SKM-1 treated with dmso at 0.1 percent for 144 hours (cell line): ENCODE results near the gene PEX12.
A peak's percentile ranks its signal among the peaks of the same experiment; 100 is the strongest.
"Not testable (repeated sequence)": the region's sequence is repeated elsewhere in the genome, so short reads cannot be mapped to it uniquely, and the experiment has no call there.

Experiments used
- DNase-seq: peaks from one replicate; lab custom pipeline; 2025; ENCODE audit not compliant: unreplicated experiment; lab: John Stamatoyannopoulos, UW

The PEX12 gene

DNA sequence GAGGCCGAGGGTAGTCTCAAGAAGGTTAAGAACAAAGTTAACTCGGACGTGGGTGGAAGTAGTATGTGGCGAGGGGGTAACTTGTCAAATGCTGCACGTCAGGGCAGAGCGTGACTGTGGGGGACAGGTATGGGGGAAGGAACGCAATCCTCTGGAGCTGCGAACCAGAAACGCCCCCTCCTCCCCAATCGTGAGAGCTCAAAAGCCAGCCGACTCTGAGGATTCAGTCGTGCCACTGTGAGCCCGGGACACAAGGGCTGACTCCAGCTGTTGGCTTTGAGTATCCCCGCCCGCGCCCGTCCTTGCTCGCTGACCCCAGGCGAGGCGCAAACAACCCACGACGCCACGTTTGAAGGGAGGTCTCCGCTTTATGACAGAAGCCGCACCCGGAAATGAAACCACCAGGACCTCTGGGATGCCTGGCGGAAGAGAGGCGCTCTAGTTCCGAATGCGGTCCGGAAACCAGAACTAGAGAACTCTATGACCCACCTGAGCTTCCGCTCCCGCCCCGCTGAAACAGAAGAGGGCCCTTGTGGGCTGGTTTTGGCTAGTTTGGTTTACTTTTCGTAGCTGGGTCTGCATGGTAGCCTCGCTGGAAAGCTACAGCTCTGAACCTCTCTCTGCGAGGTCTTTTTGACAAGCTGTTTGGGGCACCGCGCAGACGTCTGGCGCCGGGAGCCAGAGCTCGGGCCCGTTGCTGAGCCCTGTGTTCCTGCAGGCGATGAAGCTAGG, at the start of gene PEX12:
Gene PEX12, minus strand, starts transcription at position 375 of the 732 bp plus-strand sequence. CDS start 550 bp downstream, outside the sequence.
- peak; percentile 70 for DNase-seq

DNA sequence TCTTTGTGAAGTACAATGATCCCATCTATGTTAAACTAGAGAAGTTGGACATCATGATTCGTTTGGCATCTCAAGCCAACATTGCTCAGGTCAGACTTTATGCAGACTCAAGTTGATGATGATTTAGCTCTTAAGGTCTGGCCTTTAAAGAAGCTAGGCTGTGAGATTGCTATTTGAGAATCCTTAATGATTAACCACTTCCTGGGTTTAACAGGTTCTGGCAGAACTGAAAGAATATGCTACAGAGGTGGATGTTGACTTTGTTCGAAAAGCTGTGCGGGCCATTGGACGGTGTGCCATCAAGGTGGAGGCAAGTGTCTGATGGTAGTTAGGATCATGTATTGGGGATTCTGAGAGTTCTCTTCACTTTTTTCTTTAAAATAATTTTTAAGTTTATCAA, 49.0 kb upstream of the PEX12 start:
- no peak for DNase-seq

DNA sequence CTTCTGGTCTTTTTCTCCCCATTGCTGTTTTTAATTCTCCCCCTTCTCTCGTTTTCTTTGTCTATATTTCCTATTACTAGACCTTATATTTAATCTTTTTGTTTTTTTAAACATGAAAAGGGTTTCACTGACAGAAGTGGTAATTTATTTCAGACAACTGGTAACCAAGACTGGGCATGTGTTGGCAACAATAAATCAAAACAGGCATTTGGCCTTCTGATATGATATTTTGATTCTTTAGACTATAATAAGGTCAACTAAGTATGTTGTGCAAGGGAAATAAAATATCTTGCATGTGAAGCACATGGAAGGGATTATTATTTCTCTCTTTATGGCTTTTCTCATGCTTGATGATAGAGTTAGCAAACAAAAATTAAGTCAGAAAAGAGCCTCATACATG, 43.4 kb upstream of the PEX12 start:
- DNase-seq: no peak

DNA sequence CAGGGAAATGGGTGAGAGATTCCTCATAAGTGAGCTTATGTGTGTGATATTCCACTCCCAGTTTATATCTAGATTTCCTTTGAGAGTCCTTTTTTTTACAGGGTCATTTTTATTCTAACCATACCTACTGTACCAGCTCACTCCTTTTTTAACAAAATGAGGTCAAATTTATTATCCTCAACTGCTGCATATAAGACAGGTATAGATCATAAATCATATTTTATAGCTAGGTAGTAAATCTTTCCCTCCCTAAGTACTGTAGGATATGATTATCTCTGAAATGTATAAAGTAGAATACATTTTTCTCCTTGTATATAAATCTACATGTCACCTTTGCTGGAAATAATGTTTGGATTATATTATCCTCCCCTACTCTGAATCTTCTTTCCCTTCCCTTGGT, 40.3 kb upstream of the PEX12 start:
- no peak for DNase-seq

DNA sequence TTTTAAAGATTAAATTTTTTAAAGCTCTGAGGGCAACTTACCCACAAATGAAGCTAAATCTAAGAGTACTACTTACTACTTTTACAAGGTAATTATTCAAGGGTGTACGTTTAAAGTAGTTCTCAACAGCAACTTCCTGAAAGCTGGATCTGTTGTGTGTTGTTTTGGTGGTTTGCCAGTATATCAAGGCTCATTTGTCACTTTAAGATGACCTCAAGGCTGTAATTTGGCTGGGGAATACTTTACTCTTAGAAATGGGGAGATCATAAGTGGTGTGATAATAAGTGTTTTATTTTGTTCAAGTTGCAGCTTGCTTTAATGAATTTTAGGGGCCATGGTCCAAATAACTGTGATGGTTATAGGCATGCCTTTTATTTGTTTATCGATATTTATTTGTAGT, 39.1 kb upstream of the PEX12 start:
- DNase-seq: no peak

DNA sequence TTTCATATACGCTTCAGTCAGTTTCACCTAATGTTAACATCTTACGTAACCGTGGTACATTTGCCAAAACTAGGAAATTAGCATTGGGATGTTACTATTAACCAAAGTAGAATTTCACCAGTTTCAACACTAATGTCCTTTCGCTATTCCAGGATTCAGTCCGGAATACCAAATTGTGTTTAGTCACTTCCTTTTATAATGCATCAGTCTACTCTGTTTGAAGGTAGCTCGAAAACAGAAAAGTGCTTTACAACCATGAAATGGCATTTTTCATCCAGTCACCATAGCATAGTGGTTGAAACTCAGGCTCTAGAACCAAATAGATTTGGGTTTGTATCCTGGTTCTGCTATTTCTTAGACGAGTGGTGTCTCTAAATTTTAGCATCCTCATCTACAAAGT, 38.2 kb upstream of the PEX12 start:
- DNase-seq: no peak

DNA sequence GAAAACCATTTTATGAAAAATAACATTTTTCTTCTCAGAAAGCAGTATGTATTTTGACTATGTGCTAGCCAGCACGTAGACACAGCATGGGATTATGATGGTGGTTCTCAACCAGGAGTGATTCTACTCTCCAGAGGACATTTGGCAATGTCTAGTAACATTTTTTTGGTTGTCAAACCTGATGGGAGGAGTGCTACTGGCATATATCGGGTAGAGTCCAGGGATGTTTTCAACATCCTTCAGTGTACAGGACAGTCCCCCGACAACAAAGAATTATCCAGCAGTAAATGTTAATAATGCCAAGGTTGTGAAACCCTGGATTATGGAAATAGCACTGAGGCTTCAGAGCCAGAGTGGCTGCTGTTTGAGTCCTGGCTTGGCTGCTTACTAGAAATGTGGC, 36.4 kb upstream of the PEX12 start:
- DNase-seq: no peak

DNA sequence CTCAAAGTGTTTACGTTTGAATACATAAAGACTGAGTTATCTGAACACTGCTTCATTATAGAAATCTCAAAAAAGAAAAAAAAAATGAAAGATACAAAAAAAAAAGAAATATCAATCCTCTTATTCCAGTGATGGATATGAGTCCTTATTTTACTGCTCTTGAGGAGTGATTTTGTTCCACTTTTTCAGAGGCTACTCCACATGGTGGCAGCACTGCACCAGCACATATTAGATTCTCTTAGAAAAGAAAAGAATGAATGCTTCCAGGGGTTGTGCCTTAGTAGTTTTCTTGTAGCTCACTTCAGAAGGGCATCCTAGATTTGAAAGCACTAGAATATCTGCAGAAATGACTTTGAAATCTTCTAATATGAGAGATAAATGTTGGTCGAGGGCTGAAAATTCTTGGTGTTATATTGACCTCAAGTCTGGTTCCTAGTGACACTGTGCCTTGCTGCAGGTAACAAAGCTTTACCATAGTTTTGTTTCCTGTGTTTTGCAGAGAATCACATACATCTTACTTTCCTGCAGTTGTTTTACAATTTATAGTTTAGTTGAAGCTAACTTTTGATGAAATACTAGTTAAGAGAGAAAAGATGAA, 34.7 kb upstream of the PEX12 start:
- DNase-seq: peak; percentile 17

DNA sequence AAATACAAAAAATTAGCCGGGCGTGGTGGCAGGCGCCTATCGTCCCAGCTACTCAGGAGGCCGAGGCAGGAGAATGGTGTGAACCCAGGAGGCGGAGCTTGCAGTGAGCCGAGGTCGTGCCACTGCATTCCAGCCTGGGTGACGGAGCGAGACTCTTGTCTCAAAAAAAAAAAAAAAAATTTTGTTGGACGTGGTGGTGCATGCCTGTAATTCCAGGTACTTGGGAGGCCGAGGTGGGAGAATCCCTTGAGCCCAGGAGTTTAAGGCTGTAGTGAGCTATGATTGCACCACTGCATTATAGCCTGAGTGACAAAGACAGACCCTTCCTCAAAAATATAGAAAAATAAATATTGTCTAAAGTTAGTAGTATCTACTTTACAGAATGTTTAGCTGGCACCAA, 32.4 kb upstream of the PEX12 start:
- DNase-seq: not testable (repeated sequence)

DNA sequence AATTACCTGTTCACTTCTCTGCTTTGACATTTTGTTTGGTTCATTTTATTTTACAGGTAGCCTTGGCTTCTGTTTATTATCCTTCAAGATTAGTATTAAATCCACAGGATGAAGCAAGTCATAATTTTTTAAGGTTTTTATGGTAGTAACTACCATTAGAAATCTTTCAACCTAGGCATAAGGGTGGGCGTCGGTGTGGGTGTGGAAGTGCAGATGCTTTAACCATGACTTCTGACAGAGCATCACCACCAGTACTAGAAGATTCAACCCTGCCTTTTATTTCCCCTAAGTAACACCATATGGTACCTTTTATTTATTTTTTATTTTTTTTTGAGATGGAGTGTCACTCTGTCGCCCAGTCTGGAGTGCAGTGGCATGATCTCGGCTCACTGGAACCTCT, 31.5 kb upstream of the PEX12 start:
- no peak for DNase-seq

DNA sequence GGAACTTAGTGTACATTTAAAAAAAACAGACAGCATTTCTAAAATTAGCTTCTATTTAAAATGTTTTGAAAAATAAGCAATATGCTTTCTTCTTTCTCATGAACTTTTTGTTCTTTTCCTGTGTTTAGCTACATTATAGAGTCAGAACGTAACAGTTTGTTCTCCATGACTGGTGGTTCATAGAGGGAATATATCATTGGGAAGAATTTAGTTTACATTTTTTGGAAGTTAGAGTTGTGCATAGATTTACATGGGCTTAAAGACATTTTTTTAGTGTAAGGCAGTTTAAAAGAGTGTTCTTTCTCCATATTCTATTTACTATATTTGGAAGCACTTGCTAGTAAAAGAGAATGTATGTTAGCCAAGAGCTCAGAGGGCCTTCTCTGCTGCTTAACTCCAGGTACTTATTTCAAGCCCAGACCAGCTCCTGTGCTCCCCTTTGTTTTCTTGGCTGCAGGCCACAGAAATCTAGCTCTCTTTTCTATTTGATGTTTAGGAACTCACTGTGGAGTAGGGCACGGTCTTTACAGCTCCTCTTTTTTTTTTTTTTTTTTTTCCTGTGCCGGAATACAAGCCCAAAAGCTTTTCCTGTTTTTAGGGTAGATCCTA, 29.0 kb upstream of the PEX12 start:
- DNase-seq: no peak

DNA sequence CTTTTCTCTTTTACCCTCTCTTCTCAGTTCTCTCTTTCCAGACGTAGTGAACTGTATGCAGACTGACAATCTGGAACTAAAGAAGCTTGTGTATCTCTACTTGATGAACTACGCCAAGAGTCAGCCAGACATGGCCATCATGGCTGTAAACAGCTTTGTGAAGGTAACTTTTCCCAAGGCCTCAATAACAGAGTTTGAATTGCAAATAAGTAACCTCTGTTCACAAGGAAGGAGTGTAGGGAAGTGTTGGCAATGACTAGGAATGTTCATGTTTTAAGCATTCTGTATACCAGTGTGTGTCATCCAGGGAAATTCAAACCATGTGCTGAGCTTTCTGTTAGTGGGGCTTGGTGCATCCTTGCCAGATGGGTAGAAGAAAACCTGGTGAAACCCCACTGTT, 27.3 kb upstream of the PEX12 start:
- no peak for DNase-seq

DNA sequence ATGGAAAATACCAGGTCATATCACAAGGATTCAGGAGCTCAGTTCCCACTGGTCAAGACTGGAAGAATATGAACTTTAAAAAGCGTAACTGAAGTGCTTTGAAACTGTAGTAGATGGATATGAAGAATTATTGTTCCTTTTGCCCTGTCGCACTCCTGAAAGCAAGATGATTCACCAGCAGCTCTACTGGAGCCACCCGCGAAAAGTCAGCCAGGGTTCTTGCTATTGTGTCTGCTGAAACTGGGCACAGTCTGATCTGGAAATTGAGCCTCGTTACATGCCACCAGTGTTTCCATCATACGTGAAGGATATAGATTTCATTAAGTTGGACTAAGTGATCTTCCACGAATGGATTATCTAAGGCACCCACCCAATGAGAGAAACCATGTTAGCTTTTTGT, 25.3 kb upstream of the PEX12 start:
- DNase-seq: no peak

DNA sequence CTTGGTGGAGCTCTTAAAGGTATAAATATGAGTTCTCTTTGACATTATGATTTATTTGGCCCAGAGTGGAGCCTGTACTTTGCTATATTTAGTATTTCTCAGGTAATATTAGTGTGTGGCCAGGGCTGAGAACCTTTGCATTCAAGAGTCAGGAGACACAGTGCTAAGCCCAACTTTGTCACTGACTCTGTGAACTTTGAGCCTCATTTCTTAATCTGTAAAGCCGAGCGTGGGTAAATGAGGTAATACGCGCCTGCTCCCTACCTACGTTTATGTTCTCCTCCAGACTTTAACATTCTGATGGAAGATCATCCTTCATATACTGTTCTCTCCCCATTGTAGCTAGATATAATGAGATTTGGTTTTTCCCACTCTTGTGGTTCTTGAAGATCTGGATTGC, 19.2 kb upstream of the PEX12 start:
- no peak for DNase-seq

DNA sequence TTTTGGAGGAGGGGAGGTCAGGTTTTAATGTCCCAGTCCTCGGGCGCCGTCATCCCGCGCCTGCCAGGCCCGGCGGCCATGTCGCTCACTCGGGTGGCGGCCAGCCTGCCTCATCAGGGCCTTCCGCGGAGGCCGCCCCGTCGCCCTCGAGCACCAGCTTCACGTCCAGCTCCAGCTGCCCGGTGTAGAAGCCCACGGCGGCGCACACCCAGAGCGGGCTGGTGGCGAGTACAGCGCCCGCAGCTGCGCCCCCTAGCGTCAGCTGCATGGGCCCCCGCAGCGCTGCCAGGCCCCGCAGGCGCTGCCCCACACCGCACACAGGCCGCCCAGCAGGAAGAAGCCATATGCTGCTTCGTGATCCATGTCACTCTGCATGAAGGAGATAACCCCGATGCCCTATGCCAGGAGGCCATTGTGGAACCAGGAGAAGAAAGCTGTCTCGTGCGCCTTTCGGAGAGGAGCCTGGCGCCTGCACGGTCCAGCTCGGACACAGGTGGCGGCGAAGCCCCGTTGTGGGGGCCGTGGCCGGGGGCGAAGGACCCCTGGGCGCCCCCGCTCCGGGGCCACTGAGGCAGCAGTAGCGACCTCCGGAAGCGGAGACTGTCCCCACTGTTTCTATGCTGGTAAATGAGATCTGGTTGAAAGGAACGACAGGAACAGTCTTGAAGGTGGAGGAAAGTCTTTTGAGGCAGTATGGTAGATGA, 18.3 kb upstream of the PEX12 start:
- no peak for DNase-seq

DNA sequence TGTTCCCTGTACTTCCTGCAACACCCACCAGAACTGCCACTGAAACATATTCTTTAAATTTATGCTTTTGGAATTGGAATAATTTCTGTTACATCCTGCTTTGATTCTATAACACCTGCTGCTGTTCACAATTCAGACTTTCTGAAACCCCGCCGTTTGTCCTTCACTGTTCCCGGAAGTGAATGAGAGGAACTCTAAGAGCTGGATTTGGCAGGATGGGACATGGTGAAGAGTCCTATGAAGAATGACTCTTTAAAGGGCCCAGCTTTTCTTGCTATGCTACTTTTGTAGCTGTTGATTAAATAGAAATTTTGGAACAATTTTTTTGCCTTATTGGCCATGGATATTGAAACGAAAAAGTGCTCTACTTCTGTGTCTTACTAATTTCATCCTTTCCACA, 17.7 kb upstream of the PEX12 start:
- DNase-seq: no peak

DNA sequence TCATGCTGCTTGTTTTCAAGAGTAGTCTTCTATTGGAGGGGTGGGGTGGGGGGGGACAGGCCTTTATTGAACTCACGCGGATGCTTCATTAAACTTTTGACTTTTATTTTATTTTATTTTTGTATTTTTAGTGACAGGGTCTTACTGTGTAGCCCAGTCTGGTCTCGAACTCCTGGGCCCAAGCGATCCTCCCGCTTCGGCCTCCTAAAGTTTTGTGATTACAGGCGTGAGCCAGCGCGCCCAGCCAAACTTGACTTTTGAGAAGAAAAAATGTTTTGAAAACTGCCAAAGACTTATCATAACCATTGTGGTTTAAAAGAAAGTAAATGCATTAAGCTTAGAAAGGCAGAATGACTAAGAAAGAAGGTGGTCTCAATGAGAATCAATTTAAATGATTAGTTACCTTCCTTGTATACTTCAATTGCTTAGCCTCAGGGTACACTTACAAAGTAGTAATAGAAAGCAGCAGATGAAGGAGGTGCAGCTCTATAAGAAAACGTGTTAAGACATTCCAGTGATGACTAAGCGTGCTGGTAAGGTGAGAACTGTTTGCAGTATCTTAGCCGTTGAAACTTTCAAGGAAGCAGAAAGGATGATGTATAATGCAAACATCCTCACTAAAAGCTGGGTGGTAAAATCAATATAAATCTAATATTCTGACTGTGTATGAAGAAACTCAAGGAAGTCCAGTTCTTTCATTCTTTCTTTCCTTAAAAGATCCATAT, 10.0 kb upstream of the PEX12 start:
- no peak for DNase-seq

DNA sequence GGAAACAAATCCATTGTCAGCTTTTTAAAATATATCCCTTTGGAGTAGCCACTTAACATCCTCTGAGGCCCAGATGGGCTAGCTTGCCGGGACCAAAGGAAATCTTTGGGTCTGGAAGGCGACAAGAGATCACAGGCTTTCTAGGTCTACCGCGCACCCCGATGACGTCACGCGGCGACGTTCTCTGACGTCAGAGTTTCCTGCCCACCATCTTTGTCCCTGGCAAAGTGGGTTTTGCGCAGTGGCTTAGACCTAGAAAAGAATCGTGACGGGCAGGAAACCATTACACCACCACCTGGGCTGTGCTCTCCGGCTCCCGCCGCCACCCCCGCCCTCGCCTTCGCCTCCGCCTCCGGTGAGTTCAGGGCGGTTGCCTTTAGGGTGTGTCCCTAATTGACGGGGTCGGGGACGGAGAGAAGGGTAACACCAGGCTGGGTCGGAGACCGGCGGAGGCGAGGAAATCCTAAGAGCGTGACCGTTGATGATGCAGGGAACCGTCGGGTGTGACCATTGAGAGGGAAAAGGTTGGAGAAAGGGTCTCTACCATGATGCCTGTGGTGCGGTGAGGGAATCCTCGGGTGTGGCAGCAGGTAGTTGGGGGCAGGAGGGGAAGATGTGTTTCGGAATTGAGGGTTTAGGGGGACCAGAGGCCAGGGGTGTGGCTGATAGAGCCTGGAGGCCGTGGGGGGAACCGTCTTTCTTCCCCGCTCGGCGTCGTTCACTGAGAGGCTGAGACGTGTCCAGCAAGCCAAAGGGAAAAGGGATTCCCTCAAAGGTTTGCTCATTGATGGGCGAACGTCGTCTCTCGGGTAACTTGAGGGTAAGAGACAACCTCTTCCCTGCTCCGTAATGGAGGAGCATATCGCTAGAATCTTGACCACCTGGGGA, 8.9 kb upstream of the PEX12 start, which contains the start of gene AP2B1:
Gene AP2B1, plus strand, starts transcription at position 249 of the 888 bp plus-strand sequence. CDS start 6,709 bp downstream, outside the sequence.
- peak; percentile 81 for DNase-seq

DNA sequence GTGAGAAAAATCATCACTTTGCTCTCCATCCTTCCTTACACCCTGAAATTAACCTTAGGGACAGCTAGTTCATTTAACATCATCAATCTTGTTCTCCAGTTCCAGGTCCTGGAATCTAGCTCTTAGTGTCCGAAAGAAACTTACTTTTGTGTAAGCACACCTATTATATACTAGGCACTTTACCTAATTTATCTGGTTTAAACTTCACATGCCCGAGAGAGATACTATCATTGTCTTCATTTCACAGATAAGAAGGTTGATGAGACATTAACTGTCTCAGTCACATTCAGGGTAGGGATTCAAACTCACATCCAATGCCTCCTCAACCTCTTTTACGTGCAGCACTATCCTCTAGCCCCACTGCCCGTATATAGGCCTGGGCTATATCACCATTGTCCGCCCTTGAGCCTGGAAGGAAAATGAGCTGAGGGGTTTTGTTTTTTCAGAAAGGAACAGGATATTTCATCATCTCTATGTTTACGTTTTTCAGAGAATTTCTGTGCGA, 8.2 kb upstream of the PEX12 start:
- DNase-seq: no peak

DNA sequence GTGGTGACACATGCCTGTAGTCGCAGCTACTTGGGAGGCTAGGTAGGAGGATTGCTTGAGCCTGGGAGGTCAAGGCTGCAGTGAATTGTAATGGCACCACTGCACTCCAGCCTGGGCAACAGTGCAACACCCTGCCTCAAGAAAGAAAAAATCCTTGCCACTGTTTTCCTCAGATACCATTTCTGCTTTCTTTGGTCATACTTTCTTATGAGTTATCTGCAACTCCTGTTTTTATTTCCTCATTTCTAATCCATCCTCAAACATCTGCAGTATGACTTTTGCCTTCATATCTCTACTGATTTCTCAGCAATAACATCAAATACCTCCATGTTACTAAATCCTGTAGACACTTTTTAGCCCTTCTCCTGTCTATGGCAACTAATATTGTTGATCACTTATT, 5.7 kb upstream of the PEX12 start:
- peak; percentile 8 for DNase-seq
